CD14-positive monocyte (primary cell): ENCODE results near the gene GALNT15. TPM values are rescaled to one million over a fixed set of nuclear protein-coding genes. Genes with fewer than 3 reads are reported as not detected.

Source experiments
- DNase-seq, 3 donors: peaks; one replicate each; pipeline ENCODE4 v3.0.0-alpha.2; 2011 to 2022
- H2AFZ ChIP-seq: 2 replicates; pipeline ENCODE4 v1.6.0; 2012; ENCODE audit warnings: mild to moderate bottlenecking, low read depth, low read length, inconsistent platforms; ENCODE audit not compliant: insufficient read depth, poor library complexity, severe bottlenecking
- H3K27ac ChIP-seq, 2 donors: 1 replicate in 1 of 2; 2 replicates in 1 of 2; pipeline ENCODE4 v1.5.1; 2012 to 2013; ENCODE audit warnings: low read length in 2 of 2, control low read depth in 1 of 2, inconsistent platforms in 1 of 2, low read depth in 1 of 2, mild to moderate bottlenecking in 1 of 2
- H3K27me3 ChIP-seq, 2 donors: one replicate each; pipeline versions ENCODE4 v1.6.0 to v1.6.1; 2011 to 2013; ENCODE audit warnings: low read length in 2 of 2; ENCODE audit not compliant: control insufficient read depth in 2 of 2, insufficient read depth in 2 of 2
- H3K36me3 ChIP-seq, 2 donors: replicated peaks in 1 of 2; 1 replicate in 1 of 2; 2 replicates in 1 of 2; pipeline versions ENCODE4 v1.5.1 to v1.6.1; 2012 to 2013; ENCODE audit warnings: low read length in 2 of 2, control low read depth in 1 of 2, inconsistent platforms in 1 of 2, mild to moderate bottlenecking in 1 of 2; ENCODE audit not compliant: insufficient read depth in 2 of 2, control insufficient read depth in 1 of 2
- H3K4me1 ChIP-seq, 2 donors: 1 replicate in 1 of 2; 2 replicates in 1 of 2; pipeline versions ENCODE4 v1.5.1 to v1.6.1; 2012 to 2013; ENCODE audit warnings: low read length in 2 of 2, control low read depth in 1 of 2, inconsistent platforms in 1 of 2, mild to moderate bottlenecking in 1 of 2, moderate library complexity in 1 of 2; ENCODE audit not compliant: insufficient read depth in 2 of 2, control insufficient read depth in 1 of 2
- H3K4me2 ChIP-seq: replicated peaks from 2 replicates; pipeline ENCODE3; 2012; ENCODE audit warnings: low read length, moderate library complexity, mild to moderate bottlenecking; ENCODE audit not compliant: poor library complexity, severe bottlenecking; ENCODE audit errors: extremely low read depth
- H3K4me3 ChIP-seq, 3 experiments: fragments of 200-600 bp in 1 of 3; sonication (generic) in 1 of 3; replicated peaks in 1 of 3; 1 replicate in 2 of 3; 2 replicates in 1 of 3; pipeline ENCODE4 v1.5.1; 2011 to 2013; ENCODE audit warnings: low read length in 3 of 3, mild to moderate bottlenecking in 3 of 3, control low read depth in 2 of 3, low read depth in 2 of 3, inconsistent platforms in 1 of 3, moderate library complexity in 1 of 3
- H3K79me2 ChIP-seq: 2 replicates; pipeline ENCODE4 v1.6.0; 2012; ENCODE audit warnings: mild to moderate bottlenecking, control low read depth, inconsistent platforms, low read length, moderate library complexity; ENCODE audit not compliant: insufficient read depth
- H3K9ac ChIP-seq: 2 replicates; pipeline ENCODE4 v1.6.0; 2017; ENCODE audit warnings: low read length, mild to moderate bottlenecking; ENCODE audit not compliant: insufficient read depth, poor library complexity, severe bottlenecking
- H3K9me3 ChIP-seq, 2 donors: replicated peaks in 1 of 2; 1 replicate in 1 of 2; 2 replicates in 1 of 2; pipeline versions ENCODE4 v1.5.1 to v1.6.1; 2012 to 2013; ENCODE audit warnings: low read length in 2 of 2, control low read depth in 1 of 2; ENCODE audit not compliant: control insufficient read depth in 1 of 2, insufficient read depth in 1 of 2
- H4K20me1 ChIP-seq: 2 replicates; pipeline ENCODE4 v1.6.0; 2012; ENCODE audit warnings: mild to moderate bottlenecking, low read length, control low read depth, moderate library complexity; ENCODE audit not compliant: insufficient read depth
- H3K27ac Mint-ChIP-seq, 7 donors: one replicate each; pipeline ENCODE4 v1.8.0; 2020; ENCODE audit warnings: mild to moderate bottlenecking in 7 of 7, mixed read lengths in 7 of 7, moderate library complexity in 6 of 7, inconsistent platforms in 2 of 7
- H3K27me3 Mint-ChIP-seq, 3 donors: one replicate each; pipeline ENCODE4 v1.8.0; 2021 to 2022; ENCODE audit warnings: low read depth in 3 of 3, mild to moderate bottlenecking in 3 of 3, mixed read lengths in 3 of 3, moderate library complexity in 3 of 3, inconsistent platforms in 1 of 3
- H3K36me3 Mint-ChIP-seq, 2 donors: one replicate each; pipeline ENCODE4 v1.8.0; 2020; ENCODE audit warnings: mixed read lengths in 2 of 2, inconsistent platforms in 1 of 2, mild to moderate bottlenecking in 1 of 2
- H3K4me1 Mint-ChIP-seq: one replicate; pipeline ENCODE4 v1.8.0; 2020; ENCODE audit warnings: mild to moderate bottlenecking, mixed read lengths
- H3K4me3 Mint-ChIP-seq, 2 donors: one replicate each; pipeline ENCODE4 v1.8.0; 2020; ENCODE audit warnings: mild to moderate bottlenecking in 2 of 2, mixed read lengths in 2 of 2, moderate library complexity in 1 of 2
- H3K9me3 Mint-ChIP-seq, 7 donors: one replicate each; pipeline ENCODE4 v1.8.0; 2020 to 2022; ENCODE audit warnings: mixed read lengths in 7 of 7, mild to moderate bottlenecking in 6 of 7, moderate library complexity in 6 of 7, inconsistent platforms in 2 of 7
- WGBS: methylation state at CpG from one replicate; pipeline ENCODE4 v1.1.5; 2013; ENCODE audit warnings: missing lambda C conversion rate; ENCODE audit not compliant: insufficient coverage; 5-methylcytosine and 5-hydroxymethylcytosine counted together
- intact Hi-C, 2 donors: fragments of 100-400 bp; cut with micrococcal nuclease; formaldehyde crosslinking; loops; one replicate each; pipeline versions ENCODE4 v1.15.0 to v1.15.1; 2023
- polyA plus RNA-seq, 3 donors: library from polyadenylated mRNA; depleted of rRNA in 1 of 3; unstranded in 2 of 3; stranded (reverse) in 1 of 3; fragments of 300-500 nt in 2 of 3; fragments of >200 nt in 1 of 3; fragmentation: Illumina TruSeq in 2 of 3; gene quantifications; 1 replicate in 2 of 3; 2 replicates in 1 of 3; pipeline ENCODE4 v1.2.3, GENCODE V29; 2012 to 2021
- TF ChIP-seq, protein P1 (sequence below): fragments of 200-600 bp; IDR thresholded peaks from one replicate; pipeline ENCODE4 v1.8.0; 2022; ENCODE audit warnings: antibody characterized with exemption, mild to moderate bottlenecking

The GALNT15 gene
- polyA plus RNA-seq, 3 donors, result not detected

DNA sequence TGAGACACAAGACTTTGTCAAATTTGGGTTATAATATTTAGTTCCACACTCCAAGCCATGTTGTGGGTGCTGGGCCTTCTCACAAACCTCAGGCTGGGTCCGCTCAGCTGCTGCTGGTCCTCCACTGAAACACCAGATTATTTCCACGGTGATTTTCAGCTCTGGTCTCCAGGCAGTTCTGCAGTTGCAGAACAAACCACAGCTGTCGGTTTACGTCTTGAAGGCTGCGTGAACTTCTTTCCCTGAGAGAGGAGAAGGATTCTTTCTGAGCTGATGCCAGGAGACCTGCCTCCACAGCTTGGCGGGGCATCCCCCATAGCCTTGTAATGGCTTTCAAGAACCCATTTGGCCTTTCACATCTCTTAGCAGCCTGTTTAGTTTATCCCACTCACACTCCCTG, 16.2 kb downstream of the GALNT15 start:
- TF ChIP-seq, protein P1, sequence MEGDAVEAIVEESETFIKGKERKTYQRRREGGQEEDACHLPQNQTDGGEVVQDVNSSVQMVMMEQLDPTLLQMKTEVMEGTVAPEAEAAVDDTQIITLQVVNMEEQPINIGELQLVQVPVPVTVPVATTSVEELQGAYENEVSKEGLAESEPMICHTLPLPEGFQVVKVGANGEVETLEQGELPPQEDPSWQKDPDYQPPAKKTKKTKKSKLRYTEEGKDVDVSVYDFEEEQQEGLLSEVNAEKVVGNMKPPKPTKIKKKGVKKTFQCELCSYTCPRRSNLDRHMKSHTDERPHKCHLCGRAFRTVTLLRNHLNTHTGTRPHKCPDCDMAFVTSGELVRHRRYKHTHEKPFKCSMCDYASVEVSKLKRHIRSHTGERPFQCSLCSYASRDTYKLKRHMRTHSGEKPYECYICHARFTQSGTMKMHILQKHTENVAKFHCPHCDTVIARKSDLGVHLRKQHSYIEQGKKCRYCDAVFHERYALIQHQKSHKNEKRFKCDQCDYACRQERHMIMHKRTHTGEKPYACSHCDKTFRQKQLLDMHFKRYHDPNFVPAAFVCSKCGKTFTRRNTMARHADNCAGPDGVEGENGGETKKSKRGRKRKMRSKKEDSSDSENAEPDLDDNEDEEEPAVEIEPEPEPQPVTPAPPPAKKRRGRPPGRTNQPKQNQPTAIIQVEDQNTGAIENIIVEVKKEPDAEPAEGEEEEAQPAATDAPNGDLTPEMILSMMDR, result no peak
- Histone ChIP-seq H3K4me3 (no peak overlapping the region), H3K9me3 (no peaks in the 10 kb centered on the region), H3K27me3 (no peaks in the 10 kb centered on the region), H3K4me2 (no peak overlapping the region), H2AFZ (no peak overlapping the region), H3K79me2 (no peaks in the 10 kb centered on the region), H3K9ac (no peak overlapping the region), H4K20me1 (no peaks in the 10 kb centered on the region), H3K27ac (no peak overlapping the region), H3K36me3 (no peaks in the 10 kb centered on the region), H3K4me1 (no peaks in the 10 kb centered on the region)
- Mint-ChIP-seq H3K27me3 (peaks cover 2 to 3% (median 2%) of the 10 kb centered on the region in 3 donors), H3K27ac (peak overlapping the region in 1 of 7 donors; percentile 40), H3K4me1 (no peaks in the 10 kb centered on the region), H3K9me3 (peaks cover 0 to 2% (median 0%) of the 10 kb centered on the region in 7 donors), H3K4me3 (no peak overlapping the region), H3K36me3 (no peaks in the 10 kb centered on the region)
- WGBS, result 96% methylated on average over 5 of the region's 6 CpGs
- DNase-seq, result no peak
- intact Hi-C loops, result no loop called here

DNA sequence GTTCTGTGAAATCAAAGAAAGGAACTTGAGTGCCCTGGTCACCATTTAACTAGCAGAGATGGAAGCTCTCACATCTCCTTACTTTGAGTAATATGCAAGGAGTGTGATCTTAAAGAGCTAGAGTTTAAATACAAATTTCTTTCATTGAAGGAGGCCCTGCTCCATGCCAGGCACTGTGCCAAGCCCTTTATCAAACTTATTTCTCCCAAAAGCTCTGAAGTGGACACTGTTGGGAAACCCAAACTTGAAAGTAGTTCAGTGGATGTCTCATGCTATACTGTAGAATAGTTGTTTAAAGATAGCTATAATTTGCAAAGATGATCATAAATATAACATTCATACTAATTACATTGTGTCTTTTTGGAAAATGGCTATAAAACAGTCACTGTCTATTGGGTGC, 17.1 kb downstream of the GALNT15 start:
- Histone ChIP-seq H2AFZ (no peak overlapping the region), H4K20me1 (no peaks in the 10 kb centered on the region), H3K4me2 (no peak overlapping the region), H3K4me1 (no peaks in the 10 kb centered on the region), H3K79me2 (no peaks in the 10 kb centered on the region), H3K9me3 (no peaks in the 10 kb centered on the region), H3K27ac (no peak overlapping the region), H3K9ac (no peak overlapping the region), H3K4me3 (no peak overlapping the region), H3K36me3 (no peaks in the 10 kb centered on the region), H3K27me3 (no peaks in the 10 kb centered on the region)
- intact Hi-C loops, result no loop called here
- TF ChIP-seq, protein P1, result no peak
- Mint-ChIP-seq H3K4me3 (no peak overlapping the region), H3K27ac (no peak overlapping the region), H3K27me3 (peaks cover 2 to 3% (median 2%) of the 10 kb centered on the region in 3 donors), H3K9me3 (peaks cover 0 to 2% (median 0%) of the 10 kb centered on the region in 7 donors), H3K36me3 (no peaks in the 10 kb centered on the region), H3K4me1 (no peaks in the 10 kb centered on the region)
- DNase-seq, result no peak
